Stimulated activated effector memory CD8-positive, alpha-beta T cell treated with anti-CD3 and anti-CD28 coated beads, Interleukin-12 subunit alpha, Interleukin-12 subunit beta, amount 100 ng/mL, for 72 hours (primary cell): Measurements from ENCODE around the gene ANKRD1.

Experiments used
- ATAC-seq: fragments of 150-1000 bp; cut with Tn5 transposase; 2 replicates; pipeline ENCODE4 v1.10.0; 2021
- DNase-seq, 2 donors: peaks; one replicate each; pipeline ENCODE4 v3.0.0; 2021 to 2022; ENCODE audit warnings: low spot score in 2 of 2
- H3K27ac Mint-ChIP-seq: one replicate; pipeline ENCODE4 v1.8.0; 2022; ENCODE audit warnings: mild to moderate bottlenecking, mixed read lengths
- H3K36me3 Mint-ChIP-seq: one replicate; pipeline ENCODE4 v1.8.0; 2022; ENCODE audit warnings: mild to moderate bottlenecking, mixed read lengths
- H3K4me1 Mint-ChIP-seq: one replicate; pipeline ENCODE4 v1.8.0; 2022; ENCODE audit warnings: mixed read lengths
- H3K4me3 Mint-ChIP-seq: one replicate; pipeline ENCODE4 v1.8.0; 2022; ENCODE audit warnings: mild to moderate bottlenecking, mixed read lengths
- H3K9me3 Mint-ChIP-seq: one replicate; pipeline ENCODE4 v1.8.0; 2022; ENCODE audit warnings: mixed read lengths

The ANKRD1 gene

GRCh38 chr10:90921906-90922305 lies 1.0 kb upstream of the ANKRD1 start:
- DNase-seq: no peak
- Mint-ChIP-seq H3K36me3 (no peaks in the 10 kb centered on the region), H3K9me3 (no peaks in the 10 kb centered on the region), H3K4me1 (no peaks in the 10 kb centered on the region), H3K4me3 (no peak overlapping the region), H3K27ac (no peak overlapping the region)
- ATAC-seq: no peak

DNA sequence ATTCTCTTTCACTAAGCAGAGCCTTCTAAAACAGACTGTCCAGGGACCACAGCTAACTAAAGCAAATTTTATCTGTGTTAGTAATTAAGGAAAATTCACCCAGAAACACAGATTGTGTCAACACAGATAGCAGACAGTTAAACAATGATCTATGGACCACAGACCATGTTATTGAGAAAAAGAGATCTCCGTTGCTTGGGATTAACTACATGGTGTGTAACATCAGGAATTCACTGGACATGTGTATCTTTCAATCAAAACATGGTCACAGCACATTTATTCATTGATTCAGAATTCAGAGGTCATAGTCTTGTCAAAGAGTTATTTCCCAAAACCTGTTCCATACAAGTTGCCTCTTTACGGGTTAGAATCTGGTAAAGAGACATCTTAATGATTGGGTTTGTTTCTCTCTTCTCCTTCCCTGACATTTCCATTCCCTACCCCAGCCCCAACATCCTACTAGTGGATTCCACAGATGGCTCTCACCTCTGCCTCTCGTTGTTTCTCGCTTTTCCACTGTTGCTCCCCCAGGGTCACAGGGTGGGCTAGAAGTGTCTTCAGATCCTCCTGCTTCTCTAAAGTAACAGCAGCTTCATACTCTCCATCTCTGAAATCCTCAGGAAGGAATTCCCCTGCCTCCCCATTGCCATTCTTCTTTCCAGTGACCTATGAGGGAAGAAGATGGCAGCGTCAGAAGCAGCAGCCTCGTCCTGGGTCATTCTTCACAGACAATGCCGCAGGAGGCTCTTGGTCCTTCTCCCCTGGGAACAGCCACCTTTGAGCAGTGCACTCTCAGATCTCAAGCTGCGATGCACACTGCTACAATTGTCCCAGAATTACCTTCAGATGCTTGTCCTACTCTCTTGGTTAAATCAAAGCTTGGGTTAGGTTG lies 958 bp downstream of the ANKRD1 start:
- H3K36me3 Mint-ChIP-seq: no peaks in the 10 kb centered on the region
- no peaks in the 10 kb centered on the region for H3K4me1 Mint-ChIP-seq
- no peak for ATAC-seq
- H3K9me3 Mint-ChIP-seq: no peaks in the 10 kb centered on the region
- no peak overlapping the region for H3K27ac Mint-ChIP-seq
- no peak overlapping the region for H3K4me3 Mint-ChIP-seq
- DNase-seq: no peak

- H3K36me3 Mint-ChIP-seq: no peaks in the 10 kb centered on the region
- no peaks in the 10 kb centered on the region for H3K9me3 Mint-ChIP-seq
- no peak overlapping the region for H3K4me3 Mint-ChIP-seq
- H3K4me1 Mint-ChIP-seq: no peaks in the 10 kb centered on the region
- no peak for ATAC-seq
- H3K27ac Mint-ChIP-seq: no peak overlapping the region
- no peak for DNase-seq
Measured at GRCh38 chr10:90917968-90918318, 2.9 kb downstream of the ANKRD1 start.

- ATAC-seq (no peak), DNase-seq (no peak)
- Mint-ChIP-seq H3K27ac (no peak overlapping the region), H3K9me3 (no peaks in the 10 kb centered on the region), H3K36me3 (no peaks in the 10 kb centered on the region), H3K4me1 (no peaks in the 10 kb centered on the region), H3K4me3 (no peak overlapping the region)
Measured at GRCh38 chr10:90917238-90917967, 3.5 kb downstream of the ANKRD1 start.

GRCh38 chr10:90916392-90917237 lies 4.3 kb downstream of the ANKRD1 start:
- Mint-ChIP-seq H3K9me3 (no peaks in the 10 kb centered on the region), H3K4me1 (no peaks in the 10 kb centered on the region), H3K4me3 (no peak overlapping the region), H3K36me3 (no peaks in the 10 kb centered on the region), H3K27ac (no peak overlapping the region)
- DNase-seq: no peak
- ATAC-seq: no peak

DNA sequence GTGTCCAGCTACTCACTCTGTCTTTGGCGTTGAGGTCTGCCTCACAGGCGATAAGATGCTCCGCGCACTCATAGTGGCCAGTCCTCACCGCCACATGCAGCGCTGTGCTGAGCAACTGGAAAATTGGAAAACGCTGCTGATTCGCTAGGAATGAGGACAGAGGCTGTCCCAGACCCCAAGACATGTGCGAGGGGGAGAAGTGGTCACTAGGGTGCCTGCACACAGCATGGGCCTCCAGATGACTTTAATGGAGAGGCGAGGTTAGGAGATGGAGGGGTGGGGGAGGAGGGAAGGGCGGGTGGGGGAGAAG lies 5.2 kb downstream of the ANKRD1 start:
- H3K4me3 Mint-ChIP-seq: no peak overlapping the region
- H3K9me3 Mint-ChIP-seq: no peaks in the 10 kb centered on the region
- H3K27ac Mint-ChIP-seq: peak overlapping the region; percentile 29
- DNase-seq: no peak
- ATAC-seq: no peak
- H3K36me3 Mint-ChIP-seq: no peaks in the 10 kb centered on the region
- no peaks in the 10 kb centered on the region for H3K4me1 Mint-ChIP-seq

GRCh38 chr10:90914992-90915765 lies 5.7 kb downstream of the ANKRD1 start:
- no peaks in the 10 kb centered on the region for H3K36me3 Mint-ChIP-seq
- no peak overlapping the region for H3K4me3 Mint-ChIP-seq
- peak overlapping the region; percentile 29 for H3K27ac Mint-ChIP-seq
- no peak for ATAC-seq
- no peak for DNase-seq
- H3K9me3 Mint-ChIP-seq: no peaks in the 10 kb centered on the region
- H3K4me1 Mint-ChIP-seq: no peaks in the 10 kb centered on the region

DNA sequence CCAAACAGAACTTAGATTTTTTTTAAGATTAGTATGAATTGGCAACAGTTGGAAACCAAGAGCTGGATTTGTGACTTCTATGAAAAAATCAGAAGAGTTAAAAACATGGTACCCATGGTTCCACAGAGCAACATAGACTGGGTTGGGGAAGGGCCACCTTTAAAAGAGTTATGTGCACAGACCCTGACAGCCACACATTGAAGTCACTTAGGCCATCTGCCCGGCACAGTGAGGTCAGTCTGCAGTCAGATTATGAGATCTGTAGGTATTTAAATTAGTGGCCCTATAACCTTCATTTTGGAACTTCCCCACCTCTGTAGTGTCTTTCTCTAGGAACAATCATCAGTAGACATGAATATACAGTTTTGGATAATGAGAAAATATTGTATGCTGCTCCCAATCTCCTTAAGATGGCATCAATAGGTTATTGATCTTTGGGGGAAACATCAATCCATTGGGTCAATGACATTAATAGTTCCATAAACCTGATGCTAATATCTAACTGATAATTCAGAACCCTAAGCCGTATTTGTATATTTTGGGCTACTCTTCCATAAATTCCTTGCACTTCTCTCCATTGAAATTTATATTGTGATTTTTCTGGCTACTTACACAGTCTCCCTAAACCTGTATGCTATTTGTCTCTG lies 7.0 kb downstream of the ANKRD1 start:
- no peaks in the 10 kb centered on the region for H3K9me3 Mint-ChIP-seq
- no peak overlapping the region for H3K4me3 Mint-ChIP-seq
- no peaks in the 10 kb centered on the region for H3K36me3 Mint-ChIP-seq
- no peaks in the 10 kb centered on the region for H3K4me1 Mint-ChIP-seq
- DNase-seq (no peak), ATAC-seq (no peak)
- no peak overlapping the region for H3K27ac Mint-ChIP-seq

DNA sequence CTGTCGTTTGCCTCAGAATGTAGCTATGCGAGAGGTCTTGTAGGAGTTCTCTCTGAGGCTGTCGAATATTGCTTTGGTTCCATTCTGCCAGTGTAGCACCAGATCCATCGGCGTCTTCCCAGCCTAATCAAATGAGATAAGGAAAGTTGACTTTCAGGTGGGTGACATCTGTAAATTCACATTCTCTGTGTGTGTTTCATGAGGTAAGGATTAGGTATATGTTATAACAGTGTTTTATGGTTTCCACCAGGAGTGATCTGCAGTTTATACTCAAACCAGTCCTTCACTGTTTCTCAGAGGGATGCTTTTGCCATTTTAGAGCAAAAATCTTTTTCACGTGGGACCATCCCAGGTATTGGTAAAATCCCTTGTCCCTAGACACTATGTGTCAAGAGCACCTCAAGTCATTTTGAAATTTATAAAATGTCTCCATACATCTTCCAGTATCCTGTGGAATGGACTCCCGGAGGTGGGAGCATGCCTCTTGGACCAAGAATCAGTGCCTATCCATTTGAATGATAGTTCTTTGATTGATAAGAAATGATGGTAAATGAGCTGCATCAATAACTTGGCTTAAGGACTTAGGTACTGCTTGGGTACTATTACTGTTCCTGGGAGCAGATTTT lies 7.9 kb downstream of the ANKRD1 start:
- no peaks in the 10 kb centered on the region for H3K9me3 Mint-ChIP-seq
- H3K4me3 Mint-ChIP-seq: no peak overlapping the region
- DNase-seq (no peak), ATAC-seq (no peak)
- H3K4me1 Mint-ChIP-seq: no peaks in the 10 kb centered on the region
- no peak overlapping the region for H3K27ac Mint-ChIP-seq
- H3K36me3 Mint-ChIP-seq: no peaks in the 10 kb centered on the region

- DNase-seq (no peak), ATAC-seq (no peak)
- no peak overlapping the region for H3K27ac Mint-ChIP-seq
- no peaks in the 10 kb centered on the region for H3K9me3 Mint-ChIP-seq
- H3K4me1 Mint-ChIP-seq: no peaks in the 10 kb centered on the region
- no peak overlapping the region for H3K4me3 Mint-ChIP-seq
- no peaks in the 10 kb centered on the region for H3K36me3 Mint-ChIP-seq
Measured at GRCh38 chr10:90912174-90912573, 8.7 kb downstream of the ANKRD1 start.

- Mint-ChIP-seq H3K4me1 (peaks cover 7% of the 10 kb centered on the region), H3K9me3 (no peaks in the 10 kb centered on the region), H3K36me3 (peaks cover under 1% of the 10 kb centered on the region), H3K4me3 (no peak overlapping the region), H3K27ac (no peak overlapping the region)
- peak; percentile 74 for ATAC-seq
- DNase-seq: peak; percentile 44 to 74
Measured at GRCh38 chr10:90911133-90912051, 9.5 kb downstream of the ANKRD1 start.

DNA sequence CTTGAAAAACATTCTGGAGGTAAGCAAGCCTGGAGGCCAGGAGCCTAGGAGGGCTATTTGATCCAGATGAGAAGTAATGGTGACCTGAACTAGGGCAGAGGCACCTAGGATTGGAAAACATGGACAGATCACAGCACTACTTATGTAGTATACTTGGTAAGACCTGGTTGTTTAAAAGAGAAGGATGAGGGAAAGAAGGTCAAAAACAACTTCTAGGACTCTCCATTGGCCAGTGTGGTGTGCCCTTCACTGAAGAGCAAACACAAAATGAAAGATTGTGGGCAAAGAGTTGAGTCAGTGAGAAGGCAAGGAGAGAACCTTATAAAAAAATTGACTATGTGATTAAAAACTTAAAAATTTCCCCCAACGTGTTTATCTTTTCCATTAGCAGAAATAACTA lies 14.3 kb downstream of the ANKRD1 start:
- Mint-ChIP-seq H3K27ac (peak overlapping the region; percentile 62), H3K36me3 (peaks cover 40% of the 10 kb centered on the region), H3K4me3 (peak overlapping the region; percentile 39), H3K4me1 (peaks cover 20% of the 10 kb centered on the region), H3K9me3 (peaks cover 2% of the 10 kb centered on the region)
- DNase-seq (peak in 1 of 2 donors; percentile 51), ATAC-seq (peak; percentile 91)

DNA sequence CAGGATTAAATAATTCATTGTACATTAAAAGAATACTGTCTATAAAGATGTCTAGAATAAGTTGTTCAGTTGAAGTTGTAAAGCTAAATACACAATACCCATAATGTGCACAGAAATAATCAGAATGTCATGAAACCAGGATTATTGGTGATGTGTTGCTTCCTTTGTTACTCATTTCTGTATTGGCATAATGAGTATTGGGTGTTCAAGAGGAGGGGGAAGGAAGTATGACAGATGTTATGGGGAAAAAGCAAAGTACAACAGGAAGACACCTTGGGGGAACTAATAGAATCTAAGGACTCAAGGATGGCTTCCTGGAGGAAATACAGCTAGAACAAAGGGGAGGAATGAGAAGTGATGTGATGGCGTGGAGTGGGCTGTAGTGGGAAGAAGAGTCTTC lies 15.0 kb downstream of the ANKRD1 start:
- H3K4me1 Mint-ChIP-seq: peaks cover 20% of the 10 kb centered on the region
- ATAC-seq (peak; percentile 86), DNase-seq (no peak)
- H3K9me3 Mint-ChIP-seq: peaks cover 2% of the 10 kb centered on the region
- peak overlapping the region; percentile 39 for H3K4me3 Mint-ChIP-seq
- peak overlapping the region; percentile 62 for H3K27ac Mint-ChIP-seq
- peaks cover 47% of the 10 kb centered on the region for H3K36me3 Mint-ChIP-seq
